Small intestine (tissue), 7 donors: ENCODE results near the gene SEM1. TPM values are rescaled to one million over a fixed set of nuclear protein-coding genes. Genes with fewer than 3 reads are reported as not detected.
A peak's percentile ranks its signal among the peaks of the same experiment; 100 is the strongest.

ENCODE experiments used
- DNase-seq, 2 donors: peaks; one replicate each; pipeline versions ENCODE4 v3.0.0 to v3.0.0-alpha.2; 2013
- FAIRE-seq: peaks from 2 replicates; lab custom pipeline; 2012; peaks lifted over from hg19 to GRCh38; lab: Jason Lieb, UNC
- H3K27ac ChIP-seq, 3 donors: one replicate each; pipeline ENCODE4 v1.5.1; 2013; ENCODE audit warnings: low read length in 2 of 3, mild to moderate bottlenecking in 2 of 3, control low read depth in 1 of 3, inconsistent platforms in 1 of 3, low read depth in 1 of 3, moderate library complexity in 1 of 3
- H3K27me3 ChIP-seq, 3 donors: one replicate each; pipeline ENCODE4 v1.6.1; 2013; ENCODE audit warnings: low read length in 3 of 3, inconsistent platforms in 1 of 3; ENCODE audit not compliant: control insufficient read depth in 3 of 3, insufficient read depth in 3 of 3
- H3K36me3 ChIP-seq, 3 donors: one replicate each; pipeline ENCODE4 v1.6.1; 2013; ENCODE audit warnings: low read length in 3 of 3, inconsistent platforms in 1 of 3, low read depth in 1 of 3, mild to moderate bottlenecking in 1 of 3, moderate library complexity in 1 of 3; ENCODE audit not compliant: control insufficient read depth in 3 of 3, insufficient read depth in 2 of 3
- H3K4me1 ChIP-seq, 3 donors: one replicate each; pipeline ENCODE4 v1.6.1; 2013; ENCODE audit warnings: low read length in 2 of 3, inconsistent platforms in 1 of 3, low read depth in 1 of 3, mild to moderate bottlenecking in 1 of 3, moderate library complexity in 1 of 3; ENCODE audit not compliant: control insufficient read depth in 3 of 3, insufficient read depth in 2 of 3
- H3K4me3 ChIP-seq, 3 donors: one replicate each; pipeline ENCODE4 v1.5.1; 2013; ENCODE audit warnings: low read length in 3 of 3, control low read depth in 1 of 3, inconsistent platforms in 1 of 3, low read depth in 1 of 3, mild to moderate bottlenecking in 1 of 3, moderate library complexity in 1 of 3
- H3K9me3 ChIP-seq, 2 donors: one replicate each; pipeline ENCODE4 v1.6.1; 2013; ENCODE audit warnings: low read depth in 1 of 2, low read length in 1 of 2; ENCODE audit not compliant: control insufficient read depth in 2 of 2, insufficient read depth in 1 of 2
- WGBS, 3 donors: extraction: QIAGEN DNeasy Blood & Tissue Kit; methylation state at CpG; one replicate each; pipeline ENCODE4 v1.1.7; 2013; 5-methylcytosine and 5-hydroxymethylcytosine counted together
- polyA plus RNA-seq, 4 donors: library from polyadenylated mRNA; stranded (reverse) in 3 of 4; unstranded in 1 of 4; fragments of 200-250 nt in 3 of 4; fragments of 120-200 nt in 1 of 4; gene quantifications; one replicate each; pipeline versions ENCODE4 v1.2.1 to v1.2.3, GENCODE V29; 2013
- donor health status: healthy with polysubstance abuse.
- donor health status: control.
- donor health status: control.
- donor health status: Bipolar disorder and iron deficiency.
- donor health status: healthy.

The SEM1 gene
- polyA plus RNA-seq, 4 donors = 84.6 to 174 (median 100) TPM

GRCh38 chr7:96719164-96719563, 9.5 kb upstream of the SEM1 start:
- peaks cover 0 to 5% (median 2%) of the 10 kb centered on the region in 3 donors for H3K27me3 ChIP-seq
- WGBS, 3 donors = 21 to 28% (median 28%) methylated on average over 4 of the region's 4 CpGs
- DNase-seq (no peak), FAIRE-seq (no peak)
- H3K36me3 ChIP-seq = no peaks in the 10 kb centered on the region
- H3K27ac ChIP-seq = no peak overlapping the region
- H3K4me1 ChIP-seq = no peaks in the 10 kb centered on the region
- H3K9me3 ChIP-seq = no peaks in the 10 kb centered on the region
- no peak overlapping the region for H3K4me3 ChIP-seq

GRCh38 chr7:96718107-96719003, 8.7 kb upstream of the SEM1 start:
- Histone ChIP-seq H3K4me3 (no peak overlapping the region), H3K9me3 (peaks cover 0 to 2% of the 10 kb centered on the region in 2 donors), H3K27me3 (peaks cover 0 to 5% (median 0%) of the 10 kb centered on the region in 3 donors), H3K36me3 (no peaks in the 10 kb centered on the region), H3K4me1 (no peaks in the 10 kb centered on the region), H3K27ac (no peak overlapping the region)
- FAIRE-seq (peak; percentile 41), DNase-seq (no peak)
- 40 to 60% (median 43%) methylated on average over 3 of the region's 3 CpGs for WGBS, 3 donors

- H3K36me3 ChIP-seq = no peaks in the 10 kb centered on the region
- H3K27ac ChIP-seq = no peak overlapping the region
- FAIRE-seq (no peak), DNase-seq (no peak)
- no peak overlapping the region for H3K4me3 ChIP-seq
- no peaks in the 10 kb centered on the region for H3K27me3 ChIP-seq
- WGBS, 3 donors = 79 to 88% (median 85%) methylated on average over 3 of the region's 3 CpGs
- peaks cover 2 to 5% (median 3%) of the 10 kb centered on the region in 3 donors for H3K4me1 ChIP-seq
- peaks cover 0 to 8% of the 10 kb centered on the region in 2 donors for H3K9me3 ChIP-seq
Measured at GRCh38 chr7:96713037-96713436, 3.4 kb upstream of the SEM1 start.

- WGBS, 3 donors = 91 to 100% (median 92%) methylated on average over 2 of the region's 2 CpGs
- Histone ChIP-seq H3K4me3 (no peak overlapping the region), H3K27ac (no peak overlapping the region), H3K27me3 (no peaks in the 10 kb centered on the region), H3K9me3 (peaks cover 0 to 8% of the 10 kb centered on the region in 2 donors), H3K4me1 (peaks cover 2 to 5% (median 3%) of the 10 kb centered on the region in 3 donors), H3K36me3 (peaks cover 0 to 2% (median 0%) of the 10 kb centered on the region in 3 donors)
- no peak for FAIRE-seq
- DNase-seq = no peak
Measured at GRCh38 chr7:96710544-96710943, 898 bp upstream of the SEM1 start.

GRCh38 chr7:96708872-96709271, 774 bp downstream of the SEM1 start:
- 40 to 51% (median 40%) methylated on average over 5 of the region's 5 CpGs for WGBS, 3 donors
- no peak for FAIRE-seq
- H3K4me3 ChIP-seq = peak overlapping the region; percentile 62 to 85 (median 83)
- H3K27me3 ChIP-seq = no peaks in the 10 kb centered on the region
- peaks cover 0 to 2% (median 0%) of the 10 kb centered on the region in 3 donors for H3K36me3 ChIP-seq
- H3K9me3 ChIP-seq = peaks cover 0 to 8% of the 10 kb centered on the region in 2 donors
- H3K4me1 ChIP-seq = peaks cover 2 to 5% (median 3%) of the 10 kb centered on the region in 3 donors
- peak overlapping the region in 1 of 3 donors; percentile 91 for H3K27ac ChIP-seq
- no peak for DNase-seq

- H3K9me3 ChIP-seq = peaks cover 0 to 5% of the 10 kb centered on the region in 2 donors
- H3K36me3 ChIP-seq = peaks cover 0 to 3% (median 2%) of the 10 kb centered on the region in 3 donors
- FAIRE-seq = no peak
Measured at GRCh38 chr7:96707901-96708774, 1.5 kb downstream of the SEM1 start.

GRCh38 chr7:96701258-96701657, 8.4 kb downstream of the SEM1 start:
- 89 to 91% (median 90%) methylated on average over 3 of the region's 3 CpGs for WGBS, 3 donors
- DNase-seq = no peak

More at GRCh38 chr7:96707901-96708774, 1.5 kb downstream of the SEM1 start:
- WGBS, 3 donors = 93 to 94% (median 94%) methylated on average over 4 of the region's 4 CpGs
- no peak for DNase-seq
- H3K27ac ChIP-seq = no peak overlapping the region
- H3K4me3 ChIP-seq = no peak overlapping the region
- no peaks in the 10 kb centered on the region for H3K27me3 ChIP-seq
- H3K4me1 ChIP-seq = peaks cover 2 to 5% (median 3%) of the 10 kb centered on the region in 3 donors

GRCh38 chr7:96700516-96700915, 9.1 kb downstream of the SEM1 start:
- no peak overlapping the region for H3K4me3 ChIP-seq
- no peak for FAIRE-seq
- no peak for DNase-seq
- H3K4me1 ChIP-seq = no peaks in the 10 kb centered on the region
- 93 to 100% (median 94%) methylated on average over 2 of the region's 2 CpGs for WGBS, 3 donors
- H3K36me3 ChIP-seq = peaks cover 0 to 6% (median 0%) of the 10 kb centered on the region in 3 donors
- H3K27ac ChIP-seq = no peak overlapping the region
- no peaks in the 10 kb centered on the region for H3K27me3 ChIP-seq
- no peaks in the 10 kb centered on the region for H3K9me3 ChIP-seq

More at GRCh38 chr7:96701258-96701657, 8.4 kb downstream of the SEM1 start:
- Histone ChIP-seq H3K36me3 (peaks cover 0 to 6% (median 2%) of the 10 kb centered on the region in 3 donors), H3K27ac (no peak overlapping the region), H3K4me1 (no peaks in the 10 kb centered on the region), H3K9me3 (no peaks in the 10 kb centered on the region), H3K27me3 (no peaks in the 10 kb centered on the region), H3K4me3 (no peak overlapping the region)
- no peak for FAIRE-seq
